HL-60/S4 (cell line): Measurements from ENCODE around the gene PLCB2.

Source experiments
- in situ Hi-C: fragments of 300-500 bp; cut with MboI; formaldehyde crosslinking; loops from 2 replicates; pipeline ENCODE4 v1.14.3; 2022; ENCODE audit warnings: low sequenced_read_pairs

The PLCB2 gene

DNA sequence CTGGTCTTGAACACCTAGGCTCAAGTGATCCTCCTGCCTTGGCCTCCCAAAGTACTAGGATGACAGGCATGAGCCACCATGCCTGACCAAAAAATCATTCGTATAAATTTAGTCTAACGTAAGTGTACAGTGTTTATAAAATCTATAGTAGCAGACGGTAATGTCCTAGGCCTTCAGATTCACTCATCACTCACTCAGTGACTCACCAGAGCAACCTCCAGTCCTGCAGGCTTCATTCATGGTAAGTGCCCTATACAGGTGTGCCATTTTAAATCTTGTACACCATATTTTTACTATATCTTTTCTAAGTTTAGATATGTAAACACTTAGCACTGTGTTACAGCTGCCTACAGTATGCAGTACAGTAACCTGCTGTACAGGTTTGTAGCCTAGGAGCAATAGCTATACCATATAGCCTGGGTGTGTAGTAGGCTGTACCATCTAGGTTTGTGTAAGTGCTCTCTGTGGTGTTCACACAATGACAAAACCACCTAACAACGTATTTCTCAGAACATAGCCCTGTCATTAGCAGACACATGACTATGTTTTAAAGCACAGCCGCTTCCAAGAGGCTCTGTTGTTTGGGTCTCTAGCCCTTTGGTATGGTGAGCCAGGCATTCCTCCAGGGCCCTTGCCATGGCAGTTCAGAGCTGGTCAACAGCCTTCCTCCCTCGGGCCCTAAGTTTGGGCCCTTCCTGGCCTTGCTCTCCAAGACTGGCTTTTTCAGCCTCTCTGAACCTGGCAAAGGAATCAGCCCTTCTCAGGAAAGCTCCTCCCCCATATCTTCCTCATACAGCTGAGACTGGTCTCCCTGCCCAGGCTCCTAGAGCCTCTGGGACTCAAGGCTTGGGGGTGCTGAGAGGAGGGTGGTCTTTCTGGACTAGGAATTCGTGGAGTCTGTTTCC, 34.9 kb upstream of the PLCB2 start:
- in situ Hi-C loops = no loop called here

DNA sequence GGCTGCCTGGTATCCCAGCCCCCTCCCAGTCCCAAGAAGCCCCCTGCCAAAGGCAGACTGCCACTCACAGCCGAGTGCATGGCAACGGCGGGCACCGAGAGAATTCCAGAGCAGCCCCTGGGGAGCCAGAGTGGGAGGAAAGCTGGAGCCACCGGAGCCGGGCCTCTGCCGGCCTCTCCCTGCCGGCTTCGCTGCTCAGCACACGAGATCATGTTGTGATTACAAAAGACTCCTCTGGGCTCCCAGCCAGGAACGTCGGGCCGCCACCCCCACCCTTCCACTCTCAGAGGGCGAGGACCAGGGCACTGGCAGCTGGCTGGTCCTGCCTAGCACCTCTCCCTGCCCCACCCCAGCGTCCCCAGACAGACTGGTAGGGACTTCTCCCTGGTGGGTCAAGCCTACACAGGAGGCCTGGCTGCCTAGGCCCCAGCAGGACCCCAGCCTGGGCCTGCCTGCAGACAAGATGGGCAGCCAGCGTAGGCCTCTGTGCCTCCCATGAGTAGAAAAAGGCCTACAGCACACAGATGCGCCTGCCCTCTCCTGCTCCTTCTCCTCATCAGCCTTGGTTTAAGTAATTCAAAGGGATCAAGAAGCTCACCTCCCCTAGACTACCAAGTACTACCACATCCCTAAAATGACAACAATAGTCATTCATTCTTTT, 33.1 kb upstream of the PLCB2 start, which contains the start of gene CCDC9B:
TSS of gene CCDC9B (minus strand) at position 200 of the 661 bp plus-strand sequence. CDS start at position 80, 120 bp downstream.
- in situ Hi-C loops = no loop called here

DNA sequence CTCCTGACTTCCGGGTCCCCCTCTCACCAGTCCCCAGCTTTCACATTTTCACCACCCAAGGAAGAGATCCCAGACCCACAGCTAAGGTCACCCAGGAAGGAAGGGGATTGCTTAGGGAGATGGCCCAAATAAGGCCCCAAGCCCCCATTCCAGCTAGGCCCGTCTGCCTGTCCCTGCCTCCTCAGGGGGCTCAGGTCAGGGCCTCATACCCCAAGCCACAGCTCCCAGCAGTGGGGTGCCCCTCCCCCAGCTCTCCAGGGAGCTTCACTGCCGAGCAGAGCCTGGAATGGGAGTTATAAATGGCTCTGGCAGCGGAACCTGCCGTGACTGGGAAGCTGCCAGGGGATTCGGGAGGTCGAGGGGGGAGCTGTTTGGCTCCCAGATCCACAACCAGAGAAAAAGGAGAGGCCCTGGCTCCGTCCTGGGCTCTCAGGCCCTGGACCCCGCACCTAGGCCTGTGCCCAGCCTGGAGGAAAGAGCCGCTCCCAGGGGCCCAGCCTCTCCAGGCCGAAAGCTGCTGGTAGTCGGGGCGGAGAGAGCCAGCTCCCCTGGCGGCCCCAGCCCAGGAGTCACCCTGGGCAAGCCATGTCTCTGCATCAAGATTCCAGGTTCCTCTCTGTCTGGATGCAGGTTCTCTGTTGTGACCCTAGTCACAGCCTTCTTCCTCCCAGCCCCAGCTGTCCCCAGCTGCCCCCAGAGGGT, 32.5 kb upstream of the PLCB2 start:
- in situ Hi-C loops = no loop called here

GRCh38 chr15:40339621-40339945, 31.8 kb upstream of the PLCB2 start:
- in situ Hi-C loops = no loop called here

GRCh38 chr15:40338921-40339620, 31.3 kb upstream of the PLCB2 start:
- in situ Hi-C loops = no loop called here

GRCh38 chr15:40338041-40338657, 30.4 kb upstream of the PLCB2 start:
- in situ Hi-C loops = no loop called here

DNA sequence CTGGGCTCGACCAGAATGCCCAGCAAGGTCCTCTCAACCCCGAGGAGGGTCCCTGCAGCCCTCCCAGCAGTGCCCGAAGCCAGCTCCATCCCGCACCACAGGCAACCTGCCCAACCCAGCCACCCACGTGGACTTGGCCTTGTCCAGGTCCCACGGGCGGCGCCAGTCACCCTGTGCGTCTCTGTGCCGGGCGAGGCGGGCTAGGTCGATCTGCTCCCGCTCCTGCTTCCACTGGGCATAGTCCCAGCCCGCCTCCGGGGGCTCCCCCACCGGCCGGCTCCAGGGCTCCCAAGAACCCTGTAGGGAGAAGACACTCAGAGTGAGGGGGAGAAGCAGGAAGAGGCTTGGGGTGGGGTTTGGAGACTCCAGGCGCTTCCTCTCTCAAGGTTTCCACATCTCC, 29.9 kb upstream of the PLCB2 start:
- in situ Hi-C loops = no loop called here

DNA sequence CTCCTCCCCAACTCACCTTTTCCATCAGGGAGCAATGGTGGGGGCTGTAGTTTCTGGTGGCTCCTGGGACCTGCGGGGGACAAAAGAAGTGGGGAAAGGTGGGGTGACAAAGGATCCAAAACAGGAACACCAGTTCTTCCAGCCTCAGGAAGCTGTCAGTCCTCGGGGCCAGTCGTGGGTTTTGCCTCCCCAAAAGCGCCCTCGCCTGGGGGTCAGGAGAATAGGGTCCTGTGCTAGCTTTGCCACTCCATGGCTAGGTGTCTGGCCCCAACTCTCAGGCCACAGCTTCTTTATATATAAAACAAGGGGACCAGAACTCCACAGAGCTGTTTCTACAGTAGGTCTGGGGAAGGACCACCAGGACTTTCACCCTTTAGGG, 29.0 kb upstream of the PLCB2 start:
- in situ Hi-C loops = no loop called here

- in situ Hi-C loops = no loop called here
Observed at GRCh38 chr15:40335938-40336743, 28.4 kb upstream of the PLCB2 start.

- in situ Hi-C loops = no loop called here
Observed at GRCh38 chr15:40334941-40335795, 27.4 kb upstream of the PLCB2 start.

- in situ Hi-C loops = no loop called here
Observed at GRCh38 chr15:40334541-40334940, 26.8 kb upstream of the PLCB2 start.

DNA sequence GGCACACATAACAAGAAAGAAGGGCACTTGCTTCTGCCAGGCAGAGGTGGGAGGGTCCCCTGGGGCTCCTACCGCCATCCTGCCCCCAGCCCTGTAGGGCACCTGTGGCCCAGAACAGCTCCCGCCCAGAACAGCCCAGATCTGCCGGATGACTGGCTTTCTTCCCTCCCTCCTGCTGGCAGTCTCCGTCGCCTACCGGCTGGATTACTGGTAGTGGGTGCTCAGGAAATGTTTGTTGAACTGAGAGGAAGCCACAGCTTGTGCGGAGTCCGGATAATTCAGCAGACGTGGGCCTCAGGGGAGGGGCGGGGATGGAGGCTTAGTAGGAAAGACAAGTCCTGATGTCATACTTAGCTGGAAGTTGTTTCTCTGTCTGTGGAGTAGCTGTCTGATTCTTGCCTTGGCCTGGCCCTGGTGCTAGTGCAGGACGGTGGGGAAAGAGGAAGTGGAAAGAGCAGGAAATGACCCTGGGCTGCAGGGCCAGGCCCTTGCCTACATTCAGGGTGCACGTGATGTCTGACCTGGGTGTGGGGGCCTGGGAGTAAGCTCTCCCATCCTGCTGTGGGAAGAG, 26.3 kb upstream of the PLCB2 start:
- in situ Hi-C loops = no loop called here

GRCh38 chr15:40332113-40332781, 24.5 kb upstream of the PLCB2 start:
- in situ Hi-C loops = no loop called here

DNA sequence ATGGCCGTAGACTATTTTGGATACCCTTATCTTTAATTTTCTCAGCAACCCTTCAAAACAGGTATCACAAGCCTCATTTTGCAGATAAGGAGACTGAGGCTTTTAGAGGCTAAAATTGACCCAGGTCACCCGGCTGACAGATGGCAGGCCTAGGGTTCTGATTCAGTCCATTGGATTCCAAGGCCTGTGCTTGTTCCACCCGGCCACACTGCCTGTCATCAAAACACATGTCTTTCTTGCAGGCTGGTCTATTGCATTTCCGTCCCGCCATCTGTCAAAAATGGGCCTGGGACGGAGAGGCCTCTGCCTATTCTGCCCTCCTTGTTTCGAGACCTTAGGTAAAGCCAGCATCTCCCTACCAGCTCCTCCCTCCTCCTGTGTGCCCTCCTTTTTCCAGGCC, 23.9 kb upstream of the PLCB2 start:
- in situ Hi-C loops = no loop called here

DNA sequence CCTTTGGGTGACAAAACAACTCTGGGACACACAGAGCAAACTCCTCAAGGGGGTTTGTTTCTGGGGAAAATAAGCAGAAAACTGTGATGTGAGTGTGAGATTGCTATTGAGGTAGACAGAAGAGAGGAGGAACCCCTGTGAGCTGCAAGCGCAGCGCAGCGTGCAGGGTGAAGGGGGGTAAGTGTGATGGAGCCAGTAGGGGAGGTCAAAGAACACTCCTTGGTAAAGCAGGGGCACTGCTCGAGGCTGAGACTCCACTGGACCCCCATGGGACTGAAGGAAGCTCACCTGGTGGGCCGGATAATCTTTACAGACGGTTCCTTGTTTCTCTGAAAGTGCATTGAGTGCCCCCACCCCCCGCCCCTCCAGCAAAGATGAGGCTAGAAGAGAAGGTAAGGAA, 23.3 kb upstream of the PLCB2 start:
- in situ Hi-C loops = no loop called here

GRCh38 chr15:40330368-40330836, 22.7 kb upstream of the PLCB2 start:
- in situ Hi-C loops = no loop called here

GRCh38 chr15:40329804-40330203, 22.1 kb upstream of the PLCB2 start:
- in situ Hi-C loops = no loop called here

GRCh38 chr15:40328751-40329150, 21.0 kb upstream of the PLCB2 start:
- in situ Hi-C loops = no loop called here
